Left ventricle myocardium inferior (tissue), 1 donor: ENCODE measurements around the gene ASB9. TPM values are rescaled to one million over a fixed set of nuclear protein-coding genes. Genes with fewer than 3 reads are reported as not detected.

Source experiments
- DNase-seq: peaks from one replicate; pipeline ENCODE4 v3.0.0-alpha.2; 2020
- H3K27ac ChIP-seq: fragments of 200-600 bp; replicated peaks from 2 replicates; pipeline ENCODE4 v1.8.0; 2021
- H3K27me3 ChIP-seq: fragments of 200-600 bp; 2 replicates; pipeline ENCODE4 v1.8.0; 2021; ENCODE audit warnings: low read depth
- H3K36me3 ChIP-seq: fragments of 200-600 bp; 2 replicates; pipeline ENCODE4 v1.8.0; 2021
- H3K4me1 ChIP-seq: fragments of 200-600 bp; 2 replicates; pipeline ENCODE4 v1.8.0; 2021
- H3K4me3 ChIP-seq: fragments of 200-600 bp; 2 replicates; pipeline ENCODE4 v1.8.0; 2021; ENCODE audit warnings: mild to moderate bottlenecking, moderate library complexity
- H3K9me3 ChIP-seq: fragments of 200-600 bp; replicated peaks from 2 replicates; pipeline ENCODE4 v1.8.0; 2021
- intact Hi-C: fragments of 100-400 bp; cut with micrococcal nuclease; formaldehyde crosslinking; loops from one replicate; pipeline ENCODE4 v1.11.0; 2022
- total RNA-seq: library from RNA; stranded (reverse); fragmentation: NEBNext Ultra II Directional; extraction: Animal tissue kit (Norgen Biotek cat#: 25700); gene quantifications from one replicate; pipeline ENCODE4 v1.2.1, GENCODE V29; 2021
- TF ChIP-seq, protein P1 (sequence below): fragments of 200-600 bp; IDR thresholded peaks from 2 replicates; pipeline ENCODE4 v1.8.0; 2021; ENCODE audit warnings: antibody characterized with exemption, mild to moderate bottlenecking, borderline replicate concordance
- donor health status: DM: no; HTN: yes; CAD: no; lungs with severe emphysema.

The ASB9 gene
- total RNA-seq, 1 donor from 2014 or later: 1.3 TPM

DNA sequence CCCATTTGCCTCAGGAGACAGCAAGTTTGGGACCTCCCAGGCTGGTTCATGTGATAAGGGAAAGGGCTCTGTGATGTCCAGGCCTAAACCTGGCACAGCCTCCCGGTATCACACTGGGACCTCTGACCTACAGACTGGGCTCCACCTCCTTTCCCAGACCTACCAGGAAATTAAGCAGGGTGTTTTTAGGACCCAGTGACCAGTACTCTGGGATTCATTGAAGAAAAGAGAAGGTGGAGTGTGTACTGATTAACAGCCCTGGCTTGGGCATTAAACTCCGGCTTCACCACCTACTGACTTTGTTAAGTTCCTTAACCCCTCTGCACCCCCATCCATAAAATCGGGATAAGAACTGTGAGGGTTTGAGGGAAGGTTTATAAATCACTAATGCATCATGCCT, 28.6 kb downstream of the ASB9 start:
- Histone ChIP-seq H3K36me3 (no peaks in the 10 kb centered on the region), H3K27ac (no peak overlapping the region), H3K27me3 (no peaks in the 10 kb centered on the region), H3K4me1 (no peaks in the 10 kb centered on the region), H3K9me3 (no peaks in the 10 kb centered on the region), H3K4me3 (no peak overlapping the region)
- no peak for DNase-seq
- TF ChIP-seq, protein P1, sequence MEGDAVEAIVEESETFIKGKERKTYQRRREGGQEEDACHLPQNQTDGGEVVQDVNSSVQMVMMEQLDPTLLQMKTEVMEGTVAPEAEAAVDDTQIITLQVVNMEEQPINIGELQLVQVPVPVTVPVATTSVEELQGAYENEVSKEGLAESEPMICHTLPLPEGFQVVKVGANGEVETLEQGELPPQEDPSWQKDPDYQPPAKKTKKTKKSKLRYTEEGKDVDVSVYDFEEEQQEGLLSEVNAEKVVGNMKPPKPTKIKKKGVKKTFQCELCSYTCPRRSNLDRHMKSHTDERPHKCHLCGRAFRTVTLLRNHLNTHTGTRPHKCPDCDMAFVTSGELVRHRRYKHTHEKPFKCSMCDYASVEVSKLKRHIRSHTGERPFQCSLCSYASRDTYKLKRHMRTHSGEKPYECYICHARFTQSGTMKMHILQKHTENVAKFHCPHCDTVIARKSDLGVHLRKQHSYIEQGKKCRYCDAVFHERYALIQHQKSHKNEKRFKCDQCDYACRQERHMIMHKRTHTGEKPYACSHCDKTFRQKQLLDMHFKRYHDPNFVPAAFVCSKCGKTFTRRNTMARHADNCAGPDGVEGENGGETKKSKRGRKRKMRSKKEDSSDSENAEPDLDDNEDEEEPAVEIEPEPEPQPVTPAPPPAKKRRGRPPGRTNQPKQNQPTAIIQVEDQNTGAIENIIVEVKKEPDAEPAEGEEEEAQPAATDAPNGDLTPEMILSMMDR: no peak
- intact Hi-C loops: loop anchor here (5.0 kb wide), 1 partner anchor 1204 kb away; no protein-coding TSS in a partner anchor

DNA sequence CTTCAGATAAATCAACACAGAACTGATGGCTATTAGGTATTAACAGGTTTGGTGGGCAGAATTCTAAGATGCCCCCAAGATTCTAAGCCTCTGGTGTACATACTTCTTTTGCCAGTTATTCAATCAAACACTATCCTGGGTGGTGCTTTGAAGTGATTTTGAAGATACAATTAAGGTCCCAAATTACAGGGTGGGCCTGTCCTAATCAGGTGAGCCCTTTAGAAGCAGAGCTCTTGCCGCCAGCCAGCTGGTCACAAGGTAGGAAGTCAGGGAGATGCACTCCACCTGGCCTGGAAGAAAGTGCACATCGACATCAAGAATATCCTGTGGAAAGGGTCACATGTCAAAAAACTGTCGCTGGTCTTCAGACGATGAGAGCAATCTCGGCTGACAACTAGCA, 29.5 kb downstream of the ASB9 start:
- Histone ChIP-seq H3K27me3 (no peaks in the 10 kb centered on the region), H3K9me3 (no peaks in the 10 kb centered on the region), H3K4me3 (no peak overlapping the region), H3K4me1 (no peaks in the 10 kb centered on the region), H3K36me3 (no peaks in the 10 kb centered on the region), H3K27ac (no peak overlapping the region)
- TF ChIP-seq, protein P1: no peak
- DNase-seq: no peak
- intact Hi-C loops: loop anchor here (5.0 kb wide), 1 partner anchor 1203 kb away; no protein-coding TSS in a partner anchor

DNA sequence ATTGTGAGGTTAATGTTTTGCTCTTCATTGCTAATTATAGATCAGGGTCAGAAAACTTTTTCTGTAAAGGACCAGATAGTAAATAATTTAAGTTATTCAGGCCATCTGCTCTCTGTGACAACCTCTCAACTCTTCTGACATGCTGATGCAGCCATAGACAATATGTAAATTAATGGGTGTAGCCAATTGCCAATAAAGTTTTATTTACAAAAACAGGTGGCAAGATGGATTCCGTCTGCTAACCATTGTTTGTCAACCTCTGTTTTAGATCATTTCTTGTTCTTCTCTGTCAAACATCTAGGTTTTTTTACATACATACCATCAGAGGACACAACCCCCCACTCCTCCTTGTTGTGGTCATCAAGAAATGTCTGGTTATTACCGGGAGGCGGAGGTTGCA, 33.7 kb downstream of the ASB9 start:
- H3K36me3 ChIP-seq: no peaks in the 10 kb centered on the region
- no peak overlapping the region for H3K27ac ChIP-seq
- no peak for DNase-seq
- TF ChIP-seq, protein P1: no peak
- no peaks in the 10 kb centered on the region for H3K9me3 ChIP-seq
- no peaks in the 10 kb centered on the region for H3K4me1 ChIP-seq
- H3K4me3 ChIP-seq: no peak overlapping the region
- intact Hi-C loops: no loop called here
- no peaks in the 10 kb centered on the region for H3K27me3 ChIP-seq

DNA sequence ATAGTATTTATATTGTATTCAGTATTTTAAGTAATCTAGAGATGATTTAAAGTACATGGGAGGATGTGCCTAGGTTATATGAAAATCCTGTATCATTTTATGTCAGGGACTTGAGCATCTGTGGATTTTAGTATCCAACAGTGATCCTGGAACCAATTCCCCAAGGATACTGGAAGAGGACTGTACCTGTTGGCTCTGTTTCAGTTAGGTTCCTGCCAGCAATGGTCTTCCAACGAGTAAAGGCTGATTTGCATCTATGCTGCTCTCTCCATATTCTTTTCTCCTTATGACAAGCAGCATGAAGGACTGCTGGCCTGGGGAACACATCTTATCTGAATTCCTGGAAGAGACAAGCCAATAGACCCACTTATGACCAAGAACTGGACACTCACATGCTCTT, 34.9 kb downstream of the ASB9 start:
- intact Hi-C loops: no loop called here
- no peak for DNase-seq
- no peaks in the 10 kb centered on the region for H3K4me1 ChIP-seq
- no peaks in the 10 kb centered on the region for H3K27me3 ChIP-seq
- H3K4me3 ChIP-seq: no peak overlapping the region
- no peak overlapping the region for H3K27ac ChIP-seq
- TF ChIP-seq, protein P1: no peak
- no peaks in the 10 kb centered on the region for H3K9me3 ChIP-seq
- no peaks in the 10 kb centered on the region for H3K36me3 ChIP-seq

DNA sequence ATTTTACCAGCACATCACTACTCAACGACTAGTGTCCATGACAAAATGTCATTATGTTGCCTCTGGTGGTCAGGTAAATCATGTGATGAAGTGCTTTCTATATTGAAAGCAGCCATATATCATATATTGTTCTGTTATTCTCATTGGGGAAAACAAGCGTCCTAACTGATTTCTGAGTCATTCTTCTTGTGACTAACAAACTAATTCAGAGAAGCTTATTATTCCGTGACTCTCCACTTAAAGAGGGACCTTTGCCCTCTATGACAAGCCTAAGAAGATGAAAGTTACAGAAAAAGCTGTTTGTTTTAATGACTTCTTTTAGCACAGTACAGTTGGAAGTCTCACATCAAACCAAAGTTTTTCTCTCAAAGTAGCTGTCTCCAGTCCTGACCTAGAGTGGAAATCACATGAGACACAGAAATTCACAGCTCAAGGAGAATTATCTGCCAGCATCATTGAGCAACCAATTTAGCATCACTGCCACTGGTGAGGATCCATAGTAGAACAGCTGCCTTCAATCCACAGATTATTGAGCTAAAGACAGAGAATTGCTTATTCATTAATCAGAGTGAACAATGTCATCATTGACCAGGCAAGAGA, 36.4 kb downstream of the ASB9 start:
- Histone ChIP-seq H3K4me1 (no peaks in the 10 kb centered on the region), H3K36me3 (no peaks in the 10 kb centered on the region), H3K27me3 (no peaks in the 10 kb centered on the region), H3K4me3 (no peak overlapping the region), H3K27ac (no peak overlapping the region), H3K9me3 (no peaks in the 10 kb centered on the region)
- no peak for DNase-seq
- intact Hi-C loops: no loop called here
- TF ChIP-seq, protein P1: no peak

DNA sequence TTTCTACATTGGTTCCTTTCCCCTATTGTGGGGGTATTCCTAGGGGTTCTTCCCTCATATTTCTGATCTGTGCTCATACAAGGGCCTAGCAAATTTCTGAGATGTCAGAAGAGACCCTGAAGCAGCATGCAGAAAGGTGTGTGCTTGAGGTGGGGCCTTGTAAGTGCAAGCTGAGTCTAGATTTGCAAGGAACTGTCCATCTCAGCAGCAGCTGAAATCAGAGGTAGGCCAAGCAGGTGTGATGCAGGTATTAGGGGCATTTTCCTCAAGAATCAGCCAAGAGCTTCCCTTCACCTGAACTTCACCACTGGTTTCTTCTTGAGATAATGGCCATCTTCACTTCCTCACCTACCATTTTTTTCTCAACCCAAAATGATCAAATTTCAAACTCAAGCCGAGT, 45.1 kb downstream of the ASB9 start:
- intact Hi-C loops: no loop called here
- TF ChIP-seq, protein P1: no peak
- no peak overlapping the region for H3K4me3 ChIP-seq
- H3K36me3 ChIP-seq: no peaks in the 10 kb centered on the region
- no peaks in the 10 kb centered on the region for H3K9me3 ChIP-seq
- DNase-seq: no peak
- H3K27ac ChIP-seq: no peak overlapping the region
- no peaks in the 10 kb centered on the region for H3K4me1 ChIP-seq
- H3K27me3 ChIP-seq: no peaks in the 10 kb centered on the region
